Smooth muscle cell (in vitro differentiated cells): ENCODE results near the gene PCNA. TPM values are rescaled to one million over a fixed set of nuclear protein-coding genes. Genes with fewer than 3 reads are reported as not detected.

Experiments used
- DNase-seq: peaks from one replicate; lab custom pipeline; 2025; ENCODE audit not compliant: unreplicated experiment; lab: John Stamatoyannopoulos, UW
- H2AFZ ChIP-seq: fragments of 200-600 bp; sonication (generic); 2 replicates; pipeline ENCODE4 v1.6.0; 2016; ENCODE audit warnings: antibody characterized with exemption, low read depth, mild to moderate bottlenecking
- H3F3A ChIP-seq: fragments of 200-600 bp; sonication (generic); 2 replicates; pipeline ENCODE4 v1.6.0; 2017; ENCODE audit warnings: antibody characterized with exemption, low read depth
- H3K27ac ChIP-seq: fragments of 200-600 bp; sonication (generic); 2 replicates; pipeline ENCODE4 v1.5.1; 2016; ENCODE audit warnings: low read depth, mild to moderate bottlenecking
- H3K27me3 ChIP-seq: fragments of 200-600 bp; sonication (generic); 2 replicates; pipeline ENCODE4 v1.6.1; 2016; ENCODE audit warnings: low read depth, mild to moderate bottlenecking
- H3K36me3 ChIP-seq: fragments of 200-600 bp; sonication (generic); 2 replicates; pipeline ENCODE4 v1.5.1; 2016; ENCODE audit warnings: low read depth
- H3K4me1 ChIP-seq: fragments of 200-600 bp; sonication (generic); 2 replicates; pipeline ENCODE4 v1.5.1; 2016; ENCODE audit warnings: low read depth
- H3K4me2 ChIP-seq: fragments of 200-600 bp; sonication (generic); 2 replicates; pipeline ENCODE4 v1.6.0; 2016; ENCODE audit warnings: mild to moderate bottlenecking
- H3K4me3 ChIP-seq: fragments of 200-600 bp; sonication (generic); 2 replicates; pipeline ENCODE4 v1.5.1; 2016; ENCODE audit warnings: mild to moderate bottlenecking
- H3K79me2 ChIP-seq: fragments of 200-600 bp; sonication (generic); 2 replicates; pipeline ENCODE4 v1.6.0; 2016; ENCODE audit warnings: low read depth, mild to moderate bottlenecking
- H3K9ac ChIP-seq: fragments of 200-600 bp; sonication (generic); 2 replicates; pipeline ENCODE4 v1.6.0; 2016; ENCODE audit warnings: low read depth
- H3K9me3 ChIP-seq: fragments of 200-600 bp; sonication (generic); replicated peaks from 2 replicates; pipeline ENCODE4 v1.5.1; 2016; ENCODE audit warnings: low read depth
- H4K20me1 ChIP-seq: fragments of 200-600 bp; sonication (generic); 2 replicates; pipeline ENCODE4 v1.6.0; 2016; ENCODE audit warnings: low read depth
- CTCF ChIP-seq: fragments of 200-600 bp; sonication (generic); IDR thresholded peaks from 2 replicates; pipeline ENCODE4 v1.5.1; 2017; ENCODE audit warnings: borderline replicate concordance, mild to moderate bottlenecking, antibody characterized with exemption; ENCODE audit not compliant: insufficient read depth, poor library complexity, severe bottlenecking
- WGBS: methylation state at CpG from one replicate; pipeline ENCODE4 v1.1.7; 2016; ENCODE audit warnings: low lambda C conversion rate; 5-methylcytosine and 5-hydroxymethylcytosine counted together
- polyA plus RNA-seq: library from polyadenylated mRNA; unstranded; fragments of >200 nt; fragmentation: Nextera tagmentation; extraction: Ambion mirVana; gene quantifications from 2 replicates; pipeline ENCODE4 v1.2.1, GENCODE V29; 2016
- small RNA-seq: library from RNA; depleted of rRNA; stranded (forward); fragments of <200 nt; gene quantifications from one replicate; pipeline ENCODE3, GENCODE V24; 2014
- total RNA-seq: library from RNA; depleted of rRNA; stranded (reverse); fragments of >200 nt; gene quantifications from 2 replicates; pipeline ENCODE4 v1.2.3, GENCODE V29; 2014

PCNA gene
- total and polyA plus RNA-seq, 2 experiments from 2014 or later = 78.7 to 178 TPM

GRCh38 chr20:5067877-5068645, 51.7 kb downstream of the PCNA start:
- WGBS = 82% methylated on average over 9 of the region's 9 CpGs
- DNase-seq = no peak
- Histone ChIP-seq H3K9ac (no peak overlapping the region), H3K4me1 (no peaks in the 10 kb centered on the region), H3K27ac (no peak overlapping the region), H3K4me3 (no peak overlapping the region), H3K36me3 (no peaks in the 10 kb centered on the region), H3K27me3 (no peaks in the 10 kb centered on the region), H3K4me2 (no peak overlapping the region), H4K20me1 (no peaks in the 10 kb centered on the region), H2AFZ (no peak overlapping the region), H3K79me2 (no peaks in the 10 kb centered on the region), H3K9me3 (no peaks in the 10 kb centered on the region), H3F3A (no peaks in the 10 kb centered on the region)
- no peak for TF ChIP-seq CTCF

- no peak for DNase-seq
- Histone ChIP-seq H3K36me3 (no peaks in the 10 kb centered on the region), H3K4me3 (no peak overlapping the region), H3K9me3 (no peaks in the 10 kb centered on the region), H3K4me2 (no peak overlapping the region), H3K4me1 (no peaks in the 10 kb centered on the region), H3K27ac (no peak overlapping the region), H3K9ac (no peak overlapping the region), H3K27me3 (no peaks in the 10 kb centered on the region), H2AFZ (no peak overlapping the region), H3K79me2 (no peaks in the 10 kb centered on the region), H3F3A (no peaks in the 10 kb centered on the region), H4K20me1 (no peaks in the 10 kb centered on the region)
- TF ChIP-seq CTCF = no peak
- WGBS = 90% methylated on average over 10 of the region's 10 CpGs
These were observed 53.8 kb downstream of the PCNA start for GRCh38 chr20:5065879-5066383.

GRCh38 chr20:5065166-5065878, 54.4 kb downstream of the PCNA start:
- Histone ChIP-seq H3K27ac (no peak overlapping the region), H3K4me2 (no peak overlapping the region), H3K4me1 (no peaks in the 10 kb centered on the region), H3K9ac (no peak overlapping the region), H3K79me2 (no peaks in the 10 kb centered on the region), H4K20me1 (no peaks in the 10 kb centered on the region), H2AFZ (no peak overlapping the region), H3K27me3 (no peaks in the 10 kb centered on the region), H3K9me3 (no peaks in the 10 kb centered on the region), H3K36me3 (no peaks in the 10 kb centered on the region), H3F3A (no peaks in the 10 kb centered on the region), H3K4me3 (no peak overlapping the region)
- TF ChIP-seq CTCF = no peak
- no peak for DNase-seq
- WGBS = 92% methylated on average over 7 of the region's 7 CpGs

Small RNA genes lying within 50 kb of the gene (small RNA-seq; reads per million reads assigned to genes)
- gene RF00019 = not detected
- not detected for gene RF00568
- 0.13 reads per million for gene RNA5SP474

Other genes starting within 250 kb of the PCNA start
- 5.0 and 5.6 TPM in 2 replicates for gene SLC23A2, start 118.4 kb downstream of the PCNA start, total RNA-seq
- gene SLC23A2, start 118.4 kb downstream of the PCNA start, polyA plus RNA-seq = 1.4 TPM in 2 replicates
- gene TMEM230, start 6.9 kb downstream of the PCNA start, total RNA-seq = 102 and 107 TPM in 2 replicates
- 104 and 117 TPM in 2 replicates for gene TMEM230, start 6.9 kb downstream of the PCNA start, polyA plus RNA-seq
- gene CDS2, start 7.0 kb upstream of the PCNA start, total RNA-seq = 20.3 and 24.9 TPM in 2 replicates
- 25.9 and 32.4 TPM in 2 replicates for gene CDS2, start 7.0 kb upstream of the PCNA start, polyA plus RNA-seq
- not detected in 2 replicates for gene PROKR2, start 197.0 kb upstream of the PCNA start, total RNA-seq
- gene PROKR2, start 197.0 kb upstream of the PCNA start, polyA plus RNA-seq = not detected in 2 replicates